Lower leg skin (tissue), 3 donors: ENCODE data around the gene VSTM1.

Source experiments
- POLR2A ChIP-seq, 2 donors: fragments of 450-650 bp; IDR thresholded peaks; one replicate each; pipeline ENCODE4 v1.6.1; 2016 to 2017; ENCODE audit warnings: antibody characterized with exemption in 2 of 2, mild to moderate bottlenecking in 1 of 2, moderate library complexity in 1 of 2
- TF ChIP-seq, protein P1 (sequence below), 3 donors: fragments of 450-650 bp; IDR thresholded peaks; one replicate each; pipeline ENCODE4 v1.5.1; 2016; ENCODE audit warnings: antibody characterized with exemption in 3 of 3, mild to moderate bottlenecking in 3 of 3, moderate library complexity in 2 of 3

GRCh38 chr19:53991224-53992113 is 72.2 kb downstream of the VSTM1 start, which contains the start of gene CACNG6:
- TF ChIP-seq, protein P1, sequence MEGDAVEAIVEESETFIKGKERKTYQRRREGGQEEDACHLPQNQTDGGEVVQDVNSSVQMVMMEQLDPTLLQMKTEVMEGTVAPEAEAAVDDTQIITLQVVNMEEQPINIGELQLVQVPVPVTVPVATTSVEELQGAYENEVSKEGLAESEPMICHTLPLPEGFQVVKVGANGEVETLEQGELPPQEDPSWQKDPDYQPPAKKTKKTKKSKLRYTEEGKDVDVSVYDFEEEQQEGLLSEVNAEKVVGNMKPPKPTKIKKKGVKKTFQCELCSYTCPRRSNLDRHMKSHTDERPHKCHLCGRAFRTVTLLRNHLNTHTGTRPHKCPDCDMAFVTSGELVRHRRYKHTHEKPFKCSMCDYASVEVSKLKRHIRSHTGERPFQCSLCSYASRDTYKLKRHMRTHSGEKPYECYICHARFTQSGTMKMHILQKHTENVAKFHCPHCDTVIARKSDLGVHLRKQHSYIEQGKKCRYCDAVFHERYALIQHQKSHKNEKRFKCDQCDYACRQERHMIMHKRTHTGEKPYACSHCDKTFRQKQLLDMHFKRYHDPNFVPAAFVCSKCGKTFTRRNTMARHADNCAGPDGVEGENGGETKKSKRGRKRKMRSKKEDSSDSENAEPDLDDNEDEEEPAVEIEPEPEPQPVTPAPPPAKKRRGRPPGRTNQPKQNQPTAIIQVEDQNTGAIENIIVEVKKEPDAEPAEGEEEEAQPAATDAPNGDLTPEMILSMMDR (IDR thresholded peaks at IDR 0.05), result no peak
- no peak for TF ChIP-seq POLR2A (IDR thresholded peaks at IDR 0.05)
